Body of pancreas (tissue), 4 donors: ENCODE data around the gene CD1B. TPM values are rescaled to one million over a fixed set of nuclear protein-coding genes. Genes with fewer than 3 reads are reported as not detected.

Experiments used
- ATAC-seq: fragments of 150-250 bp; one replicate; pipeline ENCODE4 v1.9.1; 2016
- DNase-seq, 4 donors: peaks; one replicate each; pipeline ENCODE4 v3.0.0-alpha.2; 2019
- H3K27ac ChIP-seq, 4 donors: fragments of 200-600 bp; sonication (generic); 1 replicate in 3 of 4; 2 replicates in 1 of 4; pipeline versions ENCODE4 v1.5.1 to v1.6.1; 2016 to 2019; ENCODE audit warnings: mild to moderate bottlenecking in 1 of 4, mixed read lengths in 1 of 4, moderate library complexity in 1 of 4
- H3K27me3 ChIP-seq, 2 donors: fragments of 200-600 bp; sonication (generic); one replicate each; pipeline ENCODE4 v1.6.0; 2016; ENCODE audit warnings: mild to moderate bottlenecking in 1 of 2
- H3K36me3 ChIP-seq, 2 donors: fragments of 200-600 bp; sonication (generic); replicated peaks in 1 of 2; 2 replicates each; pipeline ENCODE4 v1.5.1; 2016; ENCODE audit warnings: low read depth in 2 of 2; ENCODE audit not compliant: insufficient read depth in 1 of 2
- H3K4me1 ChIP-seq: fragments of 200-600 bp; sonication (generic); one replicate; pipeline ENCODE4 v1.6.0; 2016
- H3K4me3 ChIP-seq, 2 donors: fragments of 200-600 bp; sonication (generic); 1 replicate in 1 of 2; 2 replicates in 1 of 2; pipeline ENCODE4 v1.5.1; 2016 to 2019
- H3K9me3 ChIP-seq, 3 donors: fragments of 200-600 bp; sonication (generic); 1 replicate in 2 of 3; 2 replicates in 1 of 3; pipeline ENCODE4 v1.5.1; 2016
- CTCF ChIP-seq, 7 experiments: fragments of 450-650 bp in 4 of 7; fragments of 200-600 bp in 3 of 7; sonication (generic) in 3 of 7; IDR thresholded peaks; one replicate each; pipeline ENCODE4 v1.5.1; 2016 to 2019; ENCODE audit warnings: antibody characterized with exemption in 7 of 7
- POLR2A ChIP-seq, 3 donors: fragments of 450-650 bp; IDR thresholded peaks; one replicate each; pipeline ENCODE4 v1.6.1; 2016; ENCODE audit warnings: antibody characterized with exemption in 3 of 3, mild to moderate bottlenecking in 2 of 3
- whole genome bisulfite sequencing, 2 donors: methylation state at CpG; one replicate each; pipeline ENCODE4 v1.1.5; 2017; 5-methylcytosine and 5-hydroxymethylcytosine counted together
- intact Hi-C: fragments of 100-400 bp; cut with DNase I; formaldehyde crosslinking; loops from one replicate; pipeline ENCODE4 v1.15.1; 2023
- total RNA-seq, 2 donors: library from RNA; depleted of rRNA; stranded (reverse); fragments of >200 nt; gene quantifications; one replicate each; pipeline ENCODE4 v1.1.0, GENCODE V29; 2016

Gene CD1B
- total RNA-seq, 2 donors from 2014 or later = 1.0 TPM; not detected in 1

GRCh38 chr1:158323866-158324265 is 7.5 kb downstream of the CD1B start:
- 21 to 63% methylated on average over 1 of the region's 1 CpG for WGBS, 2 donors
- intact Hi-C loops = no loop called here
- H3K27me3 ChIP-seq = no peaks in the 10 kb centered on the region
- H3K27ac ChIP-seq = no peak overlapping the region
- TF ChIP-seq CTCF (IDR thresholded peaks at IDR 0.05) (no peak), POLR2A (IDR thresholded peaks at IDR 0.05) (no peak)
- no peak overlapping the region for H3K4me3 ChIP-seq
- no peak for ATAC-seq
- no peaks in the 10 kb centered on the region for H3K4me1 ChIP-seq
- no peak for DNase-seq
- H3K9me3 ChIP-seq = no peaks in the 10 kb centered on the region
- H3K36me3 ChIP-seq = no peaks in the 10 kb centered on the region

- Histone ChIP-seq H3K4me3 (no peak overlapping the region), H3K36me3 (no peaks in the 10 kb centered on the region), H3K27me3 (no peaks in the 10 kb centered on the region), H3K4me1 (no peaks in the 10 kb centered on the region), H3K9me3 (peaks cover 0 to 9% (median 0%) of the 10 kb centered on the region in 3 donors), H3K27ac (no peak overlapping the region)
- intact Hi-C loops = no loop called here
- no peak for TF ChIP-seq CTCF (IDR thresholded peaks at IDR 0.05)
- no peak for TF ChIP-seq POLR2A (IDR thresholded peaks at IDR 0.05)
- 34 to 49% methylated on average over 2 of the region's 2 CpGs for WGBS, 2 donors
- DNase-seq (no peak), ATAC-seq (no peak)
Measured at GRCh38 chr1:158311066-158311465, 20.3 kb downstream of the CD1B start.

DNA sequence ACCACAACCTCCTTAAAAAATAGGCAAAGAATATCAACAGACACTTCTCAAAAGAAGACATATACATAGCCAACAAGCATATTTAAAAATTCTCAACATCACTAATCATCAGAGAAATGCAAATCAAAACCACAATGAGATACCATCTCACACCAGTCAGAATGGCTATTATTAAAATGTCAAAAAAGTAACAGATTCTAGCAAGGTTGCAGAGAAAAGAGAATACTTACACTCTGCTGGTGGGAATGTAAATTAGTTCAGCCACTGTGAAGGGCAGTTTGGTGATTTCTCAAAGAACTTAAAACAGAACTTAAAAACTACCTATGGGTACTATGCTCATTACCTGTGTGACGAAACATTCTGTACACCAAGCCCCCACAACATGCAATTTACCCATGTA is 20.7 kb downstream of the CD1B start:
- ATAC-seq = no peak
- Histone ChIP-seq H3K4me3 (no peak overlapping the region), H3K27me3 (no peaks in the 10 kb centered on the region), H3K27ac (no peak overlapping the region), H3K36me3 (no peaks in the 10 kb centered on the region), H3K4me1 (no peaks in the 10 kb centered on the region), H3K9me3 (peaks cover 0 to 9% (median 0%) of the 10 kb centered on the region in 3 donors)
- intact Hi-C loops = no loop called here
- WGBS, 2 donors = 42 to 50% methylated on average over 1 of the region's 1 CpG
- no peak for TF ChIP-seq CTCF (IDR thresholded peaks at IDR 0.05)
- TF ChIP-seq POLR2A (IDR thresholded peaks at IDR 0.05) = no peak
- no peak for DNase-seq

DNA sequence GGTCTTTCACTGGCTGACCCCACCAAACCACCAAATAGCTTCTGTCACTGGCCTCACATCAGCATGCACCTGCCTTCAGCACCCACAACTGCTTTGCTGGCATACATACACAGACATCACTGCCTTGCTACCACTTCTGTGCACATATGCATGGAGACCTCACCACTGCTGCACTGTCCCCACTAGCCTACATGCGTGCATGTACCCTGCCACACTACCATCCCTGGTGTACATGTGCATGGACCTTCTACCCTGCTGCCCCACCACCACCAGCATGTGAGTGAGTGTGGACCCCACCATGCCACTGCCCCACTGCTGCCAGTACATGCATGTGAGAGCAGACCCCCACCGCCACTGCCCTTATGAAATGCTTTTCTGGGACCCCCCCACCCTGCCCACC is 35.5 kb downstream of the CD1B start:
- Histone ChIP-seq H3K27me3 (no peaks in the 10 kb centered on the region), H3K9me3 (no peaks in the 10 kb centered on the region), H3K36me3 (no peaks in the 10 kb centered on the region), H3K27ac (no peak overlapping the region), H3K4me1 (no peaks in the 10 kb centered on the region), H3K4me3 (no peak overlapping the region)
- DNase-seq (no peak), ATAC-seq (no peak)
- TF ChIP-seq CTCF (IDR thresholded peaks at IDR 0.05) (no peak), POLR2A (IDR thresholded peaks at IDR 0.05) (no peak)
- intact Hi-C loops = no loop called here
- WGBS, 2 donors = 85 to 86% methylated on average over 2 of the region's 2 CpGs

GRCh38 chr1:158290321-158290844 is 40.9 kb downstream of the CD1B start:
- Histone ChIP-seq H3K36me3 (no peaks in the 10 kb centered on the region), H3K27ac (no peak overlapping the region), H3K4me1 (no peaks in the 10 kb centered on the region), H3K9me3 (no peaks in the 10 kb centered on the region), H3K4me3 (no peak overlapping the region), H3K27me3 (no peaks in the 10 kb centered on the region)
- TF ChIP-seq POLR2A (IDR thresholded peaks at IDR 0.05) = no peak
- TF ChIP-seq CTCF (IDR thresholded peaks at IDR 0.05) = no peak
- no peak for DNase-seq
- no peak for ATAC-seq
- intact Hi-C loops = no loop called here
- WGBS, 2 donors = 48 to 69% methylated on average over 5 of the region's 5 CpGs
